Uterus (tissue), 2 donors: ENCODE data around the gene DGKI.

ENCODE experiments used
- POLR2A ChIP-seq, 2 donors: fragments of 450-650 bp; IDR thresholded peaks; one replicate each; pipeline ENCODE4 v1.6.1; 2016; ENCODE audit warnings: antibody characterized with exemption in 2 of 2, mild to moderate bottlenecking in 1 of 2, moderate library complexity in 1 of 2
- TF ChIP-seq, protein P1 (sequence below), 4 experiments: fragments of 200-600 bp in 2 of 4; fragments of 450-650 bp in 2 of 4; sonication (generic) in 2 of 4; IDR thresholded peaks; one replicate each; pipeline ENCODE4 v1.5.1; 2016 to 2019; ENCODE audit warnings: antibody characterized with exemption in 4 of 4, mild to moderate bottlenecking in 2 of 4, moderate library complexity in 1 of 4

- TF ChIP-seq, protein P1, sequence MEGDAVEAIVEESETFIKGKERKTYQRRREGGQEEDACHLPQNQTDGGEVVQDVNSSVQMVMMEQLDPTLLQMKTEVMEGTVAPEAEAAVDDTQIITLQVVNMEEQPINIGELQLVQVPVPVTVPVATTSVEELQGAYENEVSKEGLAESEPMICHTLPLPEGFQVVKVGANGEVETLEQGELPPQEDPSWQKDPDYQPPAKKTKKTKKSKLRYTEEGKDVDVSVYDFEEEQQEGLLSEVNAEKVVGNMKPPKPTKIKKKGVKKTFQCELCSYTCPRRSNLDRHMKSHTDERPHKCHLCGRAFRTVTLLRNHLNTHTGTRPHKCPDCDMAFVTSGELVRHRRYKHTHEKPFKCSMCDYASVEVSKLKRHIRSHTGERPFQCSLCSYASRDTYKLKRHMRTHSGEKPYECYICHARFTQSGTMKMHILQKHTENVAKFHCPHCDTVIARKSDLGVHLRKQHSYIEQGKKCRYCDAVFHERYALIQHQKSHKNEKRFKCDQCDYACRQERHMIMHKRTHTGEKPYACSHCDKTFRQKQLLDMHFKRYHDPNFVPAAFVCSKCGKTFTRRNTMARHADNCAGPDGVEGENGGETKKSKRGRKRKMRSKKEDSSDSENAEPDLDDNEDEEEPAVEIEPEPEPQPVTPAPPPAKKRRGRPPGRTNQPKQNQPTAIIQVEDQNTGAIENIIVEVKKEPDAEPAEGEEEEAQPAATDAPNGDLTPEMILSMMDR (IDR thresholded peaks at IDR 0.05) = no peak
- TF ChIP-seq POLR2A (IDR thresholded peaks at IDR 0.05) = no peak
These were observed 377.5 kb downstream of the DGKI start for GRCh38 chr7:137469191-137469811.
